K562 (cell line): Measurements from ENCODE around the gene KEL. TPM values are rescaled to one million over a fixed set of nuclear protein-coding genes. Genes with fewer than 3 reads are reported as not detected.

ENCODE experiments used
- ATAC-seq: fragments of 200-7000 bp; cut with Tn5 transposase; 3 replicates; pipeline ENCODE4 v1.9.1; 2020; ENCODE audit warnings: moderate library complexity
- BruUV-seq: library from RNA; stranded (reverse); fragments of 400-500 nt; replicated peaks from 2 replicates; lab custom pipeline; 2021; lab: Mats Ljungman, UMichigan
- CTCF ChIA-PET: fragments of 300-600 bp; formaldehyde crosslinking; extraction: SDS; loops from one replicate; lab custom pipeline; 2021; ENCODE audit warnings: low intra/inter-chr PET ratio; lab: Yijun Ruan, JAX
- POLR2A ChIA-PET: fragments of 300-600, 350-650 bp; sonication (Branson Sonifier 250); formaldehyde crosslinking; extraction: SDS; loops from one replicate; lab custom pipeline; 2021; ENCODE audit warnings: antibody characterized with exemption, inconsistent platforms; lab: Yijun Ruan, JAX
- DNase-seq, 4 experiments: peaks; one replicate each; pipeline versions ENCODE4 v3.0.0 to v3.0.0-alpha.2; 2011 to 2018; ENCODE audit warnings: low spot score in 3 of 4, mixed read lengths in 3 of 4; ENCODE audit errors: extremely low read depth in 1 of 4
- FAIRE-seq: peaks from 2 replicates; lab custom pipeline; 2011; peaks lifted over from hg19 to GRCh38; lab: Jason Lieb, UNC
- H2AFZ ChIP-seq: 2 replicates; pipeline ENCODE4 v1.6.0; 2011; ENCODE audit warnings: low read depth, low read length, control low read depth, inconsistent platforms
- H3K27ac ChIP-seq: fragments of 200-600 bp; 3 replicates; pipeline ENCODE4 v1.8.0; 2011; ENCODE audit warnings: low read depth, mild to moderate bottlenecking, control low read depth, inconsistent platforms, low read length, moderate library complexity, mixed read lengths; ENCODE audit errors: extremely low read depth
- H3K27me3 ChIP-seq, 2 experiments: fragments of 300-600 bp in 1 of 2; 2 replicates in 1 of 2; 3 replicates in 1 of 2; pipeline versions ENCODE4 v1.6.0 to v1.8.0; 2011; ENCODE audit warnings: inconsistent platforms in 2 of 2, low read length in 2 of 2, mild to moderate bottlenecking in 1 of 2, mixed read lengths in 1 of 2, moderate library complexity in 1 of 2; ENCODE audit not compliant: control insufficient read depth in 2 of 2, insufficient read depth in 2 of 2
- H3K36me3 ChIP-seq: fragments of 300-600 bp; 3 replicates; pipeline ENCODE4 v1.8.0; 2011; ENCODE audit warnings: mild to moderate bottlenecking, low read length, inconsistent platforms; ENCODE audit not compliant: control insufficient read depth, insufficient read depth
- H3K4me1 ChIP-seq, 2 experiments: fragments of 200-600 bp in 1 of 2; replicated peaks in 1 of 2; 2 replicates in 1 of 2; 3 replicates in 1 of 2; pipeline versions ENCODE4 v1.5.1 to v1.8.0; 2011; ENCODE audit warnings: inconsistent platforms in 2 of 2, low read length in 2 of 2, mild to moderate bottlenecking in 1 of 2, mixed read lengths in 1 of 2, moderate library complexity in 1 of 2; ENCODE audit not compliant: control insufficient read depth in 2 of 2, insufficient read depth in 2 of 2
- H3K4me2 ChIP-seq: 2 replicates; pipeline ENCODE4 v1.6.1; 2011; ENCODE audit warnings: low read length, control low read depth, inconsistent platforms, mixed read lengths; ENCODE audit not compliant: insufficient read depth
- H3K4me3 ChIP-seq: fragments of 200-600 bp; sonication (generic), shearing (Covaris generic); 2 replicates; pipeline ENCODE4 v1.5.1; 2016; ENCODE audit warnings: control low read depth, inconsistent platforms
- H3K79me2 ChIP-seq: fragments of 200-600 bp; 3 replicates; pipeline ENCODE4 v1.8.0; 2011; ENCODE audit warnings: low read length, inconsistent platforms; ENCODE audit not compliant: control insufficient read depth, insufficient read depth
- H3K9ac ChIP-seq, 2 experiments: 2 replicates each; pipeline versions ENCODE4 v1.6.0 to v1.6.1; 2011; ENCODE audit warnings: low read depth in 2 of 2, low read length in 2 of 2, control low read depth in 1 of 2, inconsistent platforms in 1 of 2, mild to moderate bottlenecking in 1 of 2, mixed read lengths in 1 of 2; ENCODE audit not compliant: insufficient read depth in 1 of 2
- H3K9me1 ChIP-seq: one replicate; pipeline ENCODE4 v1.6.0; 2011; ENCODE audit warnings: inconsistent platforms, mild to moderate bottlenecking, low read length, moderate library complexity; ENCODE audit not compliant: control insufficient read depth, insufficient read depth
- H3K9me3 ChIP-seq: replicated peaks from 2 replicates; pipeline ENCODE4 v1.5.1; 2011; ENCODE audit warnings: low read depth, low read length, inconsistent platforms; ENCODE audit not compliant: control insufficient read depth, insufficient read depth
- H4K20me1 ChIP-seq: replicated peaks from 2 replicates; pipeline ENCODE4 v1.6.1; 2011; ENCODE audit warnings: low read length, inconsistent platforms, mixed read lengths; ENCODE audit not compliant: control insufficient read depth, insufficient read depth
- CTBP1 ChIP-seq: fragments of 450-650 bp; IDR thresholded peaks from 2 replicates; pipeline ENCODE4 v1.6.1; 2016; ENCODE audit warnings: borderline replicate concordance
- FOXM1 ChIP-seq, 2 experiments: fragments of 450-650 bp in 1 of 2; sonication (generic) in 1 of 2; formaldehyde crosslinking in 1 of 2; IDR thresholded peaks; 2 replicates each; pipeline versions ENCODE4 v1.6.1 to v1.9.0; 2017 to 2022; ENCODE audit warnings: low read depth in 2 of 2, mild to moderate bottlenecking in 2 of 2, missing genetic modification reagents in 1 of 2, moderate library complexity in 1 of 2
- GABPB2 ChIP-seq: fragments of 250-450 bp; sonication (Bioruptor Pico); conservative IDR thresholded peaks from 2 replicates; pipeline ENCODE4 v1.5.1; 2021; ENCODE audit warnings: mild to moderate bottlenecking
- OTX1 ChIP-seq: fragments of 450-650 bp; formaldehyde crosslinking; IDR thresholded peaks from 2 replicates; pipeline ENCODE4 v1.4.0; 2022; ENCODE audit warnings: mild to moderate bottlenecking
- TAL1 ChIP-seq: fragments of 450-650 bp; IDR thresholded peaks from 2 replicates; pipeline ENCODE4 v1.6.1; 2016; ENCODE audit warnings: mild to moderate bottlenecking
- ZNF140 ChIP-seq: fragments of 250-450 bp; sonication (Bioruptor Pico); IDR thresholded peaks from 2 replicates; pipeline ENCODE4 v1.8.0; 2021; ENCODE audit warnings: moderate library complexity, mild to moderate bottlenecking, inconsistent platforms
- ZNF57 ChIP-seq: fragments of 450-650 bp; formaldehyde crosslinking; IDR thresholded peaks from 2 replicates; pipeline ENCODE4 v1.4.0; 2020; ENCODE audit warnings: mild to moderate bottlenecking, moderate library complexity
- WGBS: fragments of 100-300 bp; shearing (Covaris generic); methylation state at CpG from one replicate; pipeline ENCODE4 v1.1.6; 2016; ENCODE audit warnings: low coverage, mixed read lengths; ENCODE audit not compliant: insufficient coverage; ENCODE audit errors: missing lambda C conversion rate; 5-methylcytosine and 5-hydroxymethylcytosine counted together
- in situ Hi-C: fragments of 300-500 bp; cut with MboI; formaldehyde crosslinking; loops from 4 replicates; pipeline ENCODE4 v1.15.0; 2018; ENCODE audit warnings: inconsistent platforms, mixed read lengths
- intact Hi-C: fragments of 100-400 bp; cut with micrococcal nuclease; formaldehyde crosslinking; loops from 2 replicates; pipeline ENCODE4 v1.14.2; 2022
- polyA plus RNA-seq, 8 experiments: library from polyadenylated mRNA; depleted of rRNA in 4 of 8; stranded (reverse) in 5 of 8; unstranded in 3 of 8; fragments of >200 nt; fragmentation: Nextera tagmentation in 2 of 8; fragmentation: Illumina TruSeq in 1 of 8; extraction: Ambion mirVana in 2 of 8; extraction: Trizol in 1 of 8; gene quantifications; 2 replicates each; pipeline versions ENCODE4 v1.2.1 to v1.2.3, GENCODE V29; 2011 to 2014; ENCODE audit warnings: inconsistent platforms in 1 of 8, missing spikeins in 1 of 8
- total RNA-seq, 7 experiments: library from RNA; depleted of rRNA in 6 of 7; stranded (reverse); fragments of >200 nt in 6 of 7; fragmentation: Illumina TruSeq in 2 of 7; extraction: Trizol in 2 of 7; gene quantifications; 2 replicates each; pipeline versions ENCODE4 v1.2.1 to v1.2.3, GENCODE V29; 2011 to 2021; ENCODE audit warnings: low replicate concordance in 1 of 7
- TF ChIP-seq, protein P1 (sequence below): fragments of 450-650 bp; formaldehyde crosslinking; IDR thresholded peaks from 2 replicates; pipeline ENCODE4 v1.4.0; 2020; ENCODE audit warnings: mild to moderate bottlenecking, moderate library complexity
- TF ChIP-seq, protein P2 (sequence below): fragments of 450-650 bp; IDR thresholded peaks from 2 replicates; pipeline ENCODE4 v1.6.1; 2016; ENCODE audit warnings: missing biosample characterization, missing genetic modification characterization
- TF ChIP-seq, protein P3 (sequence below): fragments of 450-650 bp; IDR thresholded peaks from 2 replicates; pipeline ENCODE4 v1.6.1; 2016
- TF ChIP-seq, protein P4 (sequence below): sonication (generic); formaldehyde crosslinking; IDR thresholded peaks from 2 replicates; pipeline ENCODE4 v1.8.0; 2022; ENCODE audit warnings: mild to moderate bottlenecking, low read depth, missing genetic modification reagents
- TF ChIP-seq, protein P5 (sequence below): sonication (generic); formaldehyde crosslinking; IDR thresholded peaks from 2 replicates; pipeline ENCODE4 v1.8.1; 2023; ENCODE audit warnings: mild to moderate bottlenecking, missing genetic modification reagents

KEL gene
- total and polyA plus RNA-seq, 9 of the 15 experiments (the other 6 are each of a cell fraction or from before 2014, with no cell fraction given) = 9.0 to 47.4 (median 22.2) TPM

DNA sequence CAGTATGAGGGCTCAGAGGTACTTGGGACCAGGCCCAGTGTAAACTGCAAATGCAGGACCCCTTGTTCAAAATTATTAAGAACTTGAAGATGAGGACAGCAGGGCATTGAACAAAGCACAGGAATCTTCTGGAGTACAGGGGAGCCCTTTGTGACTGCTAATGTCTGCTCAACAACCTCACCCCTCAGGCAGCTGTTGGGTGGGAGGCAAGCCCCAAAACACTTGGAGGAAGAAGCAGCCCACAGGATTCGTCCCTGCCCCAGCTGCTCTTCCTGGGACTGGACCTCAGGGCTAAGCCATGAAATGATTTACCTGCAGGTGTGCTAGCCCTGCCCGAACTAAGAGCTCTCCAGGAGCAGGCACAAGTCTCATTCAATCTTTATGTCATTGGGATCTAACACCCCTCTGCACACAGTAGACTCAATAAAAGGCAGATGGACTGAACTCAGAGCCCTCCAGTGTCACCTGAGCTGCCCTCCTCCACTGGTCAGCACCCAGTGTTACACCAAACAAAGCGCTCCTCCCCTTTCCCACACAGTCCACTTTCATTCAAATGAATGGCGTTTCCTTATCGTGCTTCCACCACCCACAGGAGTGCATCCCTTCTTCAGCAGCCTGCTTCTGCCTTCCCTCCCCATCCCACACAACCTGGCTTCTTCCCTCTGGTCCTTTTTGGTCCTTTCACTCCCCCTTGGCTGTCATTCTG, 29.6 kb downstream of the KEL start:
- intact Hi-C loops = no loop called here
- no peaks in the 10 kb centered on the region for H3K36me3 ChIP-seq
- 1% methylated on average over 5 of the region's 5 CpGs for WGBS

More for the DNA sequence above, 29.6 kb downstream of the KEL start:
- POLR2A ChIA-PET = interaction anchor here (0.6 to 1.4 kb wide), 2 partner anchors 10 to 21 kb away, joined by 3 to 4 read pairs; no protein-coding TSS in a partner anchor
- CTCF ChIA-PET = interaction anchor here (1.0 kb wide), 1 partner anchor 71 kb away, joined by 3 read pairs; no protein-coding TSS in a partner anchor
- FAIRE-seq (no peak), ATAC-seq (peak; percentile 77), DNase-seq (peak; percentile 43 to 55 (median 46))
- peaks cover 3% of the 10 kb centered on the region in 2 experiments; a peak in 1 of 5 replicates for H3K4me1 ChIP-seq
- in situ Hi-C loops = no loop called here
- no peak overlapping the region for H2AFZ ChIP-seq
- H3K4me3 ChIP-seq = no peak overlapping the region
- peaks cover 4% of the 10 kb centered on the region; the same call in 1 of the 2 replicates for H4K20me1 ChIP-seq
- H3K9me3 ChIP-seq = no peaks in the 10 kb centered on the region
- TF ChIP-seq, protein P1, sequence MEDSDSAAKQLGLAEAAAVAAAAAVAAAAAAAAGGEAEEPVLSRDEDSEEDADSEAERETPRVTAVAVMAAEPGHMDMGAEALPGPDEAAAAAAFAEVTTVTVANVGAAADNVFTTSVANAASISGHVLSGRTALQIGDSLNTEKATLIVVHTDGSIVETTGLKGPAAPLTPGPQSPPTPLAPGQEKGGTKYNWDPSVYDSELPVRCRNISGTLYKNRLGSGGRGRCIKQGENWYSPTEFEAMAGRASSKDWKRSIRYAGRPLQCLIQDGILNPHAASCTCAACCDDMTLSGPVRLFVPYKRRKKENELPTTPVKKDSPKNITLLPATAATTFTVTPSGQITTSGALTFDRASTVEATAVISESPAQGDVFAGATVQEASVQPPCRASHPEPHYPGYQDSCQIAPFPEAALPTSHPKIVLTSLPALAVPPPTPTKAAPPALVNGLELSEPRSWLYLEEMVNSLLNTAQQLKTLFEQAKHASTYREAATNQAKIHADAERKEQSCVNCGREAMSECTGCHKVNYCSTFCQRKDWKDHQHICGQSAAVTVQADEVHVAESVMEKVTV (CRISPR knock-in tag) = no peak
- TF ChIP-seq, protein P2, sequence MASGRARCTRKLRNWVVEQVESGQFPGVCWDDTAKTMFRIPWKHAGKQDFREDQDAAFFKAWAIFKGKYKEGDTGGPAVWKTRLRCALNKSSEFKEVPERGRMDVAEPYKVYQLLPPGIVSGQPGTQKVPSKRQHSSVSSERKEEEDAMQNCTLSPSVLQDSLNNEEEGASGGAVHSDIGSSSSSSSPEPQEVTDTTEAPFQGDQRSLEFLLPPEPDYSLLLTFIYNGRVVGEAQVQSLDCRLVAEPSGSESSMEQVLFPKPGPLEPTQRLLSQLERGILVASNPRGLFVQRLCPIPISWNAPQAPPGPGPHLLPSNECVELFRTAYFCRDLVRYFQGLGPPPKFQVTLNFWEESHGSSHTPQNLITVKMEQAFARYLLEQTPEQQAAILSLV (tag) = no peak
- no peak for TF ChIP-seq TAL1
- TF ChIP-seq FOXM1 (IDR thresholded peaks at IDR 0.05; ENCODE audit: low read depth) = no peak
- 0 out of 2 replicates have a peak, but pooled peaks have one; percentile 22 for TF ChIP-seq FOXM1 (CRISPR knock-in tag; IDR thresholded peaks at IDR 0.05; ENCODE audit: low read depth)
- TF ChIP-seq, protein P3, sequence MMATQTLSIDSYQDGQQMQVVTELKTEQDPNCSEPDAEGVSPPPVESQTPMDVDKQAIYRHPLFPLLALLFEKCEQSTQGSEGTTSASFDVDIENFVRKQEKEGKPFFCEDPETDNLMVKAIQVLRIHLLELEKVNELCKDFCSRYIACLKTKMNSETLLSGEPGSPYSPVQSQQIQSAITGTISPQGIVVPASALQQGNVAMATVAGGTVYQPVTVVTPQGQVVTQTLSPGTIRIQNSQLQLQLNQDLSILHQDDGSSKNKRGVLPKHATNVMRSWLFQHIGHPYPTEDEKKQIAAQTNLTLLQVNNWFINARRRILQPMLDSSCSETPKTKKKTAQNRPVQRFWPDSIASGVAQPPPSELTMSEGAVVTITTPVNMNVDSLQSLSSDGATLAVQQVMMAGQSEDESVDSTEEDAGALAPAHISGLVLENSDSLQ = peak; percentile 34
- 0 out of 2 replicates have a peak, but pooled peaks have one; percentile 22 for TF ChIP-seq OTX1 (CRISPR knock-in tag)
- 0 out of 2 replicates have a peak, but pooled peaks have one; percentile 22 for TF ChIP-seq CTBP1
- no peak for TF ChIP-seq ZNF140
- no peak for TF ChIP-seq GABPB2 (CRISPR knock-in tag)
- TF ChIP-seq ZNF57 (CRISPR knock-in tag) = no peak
- TF ChIP-seq, protein P4, sequence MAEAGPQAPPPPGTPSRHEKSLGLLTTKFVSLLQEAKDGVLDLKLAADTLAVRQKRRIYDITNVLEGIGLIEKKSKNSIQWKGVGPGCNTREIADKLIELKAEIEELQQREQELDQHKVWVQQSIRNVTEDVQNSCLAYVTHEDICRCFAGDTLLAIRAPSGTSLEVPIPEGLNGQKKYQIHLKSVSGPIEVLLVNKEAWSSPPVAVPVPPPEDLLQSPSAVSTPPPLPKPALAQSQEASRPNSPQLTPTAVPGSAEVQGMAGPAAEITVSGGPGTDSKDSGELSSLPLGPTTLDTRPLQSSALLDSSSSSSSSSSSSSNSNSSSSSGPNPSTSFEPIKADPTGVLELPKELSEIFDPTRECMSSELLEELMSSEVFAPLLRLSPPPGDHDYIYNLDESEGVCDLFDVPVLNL (CRISPR knock-in tag) = no peak
- TF ChIP-seq, protein P5, sequence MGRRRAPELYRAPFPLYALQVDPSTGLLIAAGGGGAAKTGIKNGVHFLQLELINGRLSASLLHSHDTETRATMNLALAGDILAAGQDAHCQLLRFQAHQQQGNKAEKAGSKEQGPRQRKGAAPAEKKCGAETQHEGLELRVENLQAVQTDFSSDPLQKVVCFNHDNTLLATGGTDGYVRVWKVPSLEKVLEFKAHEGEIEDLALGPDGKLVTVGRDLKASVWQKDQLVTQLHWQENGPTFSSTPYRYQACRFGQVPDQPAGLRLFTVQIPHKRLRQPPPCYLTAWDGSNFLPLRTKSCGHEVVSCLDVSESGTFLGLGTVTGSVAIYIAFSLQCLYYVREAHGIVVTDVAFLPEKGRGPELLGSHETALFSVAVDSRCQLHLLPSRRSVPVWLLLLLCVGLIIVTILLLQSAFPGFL (CRISPR knock-in tag) = no peak
- no peaks in the 10 kb centered on the region for H3K9me1 ChIP-seq
- H3K79me2 ChIP-seq = no peaks in the 10 kb centered on the region
- H3K4me2 ChIP-seq = no peak overlapping the region
- peaks cover 28 to 49% of the 10 kb centered on the region in 2 experiments for H3K27me3 ChIP-seq
- no TSS peak for BruUV-seq
- no peak overlapping the region for H3K27ac ChIP-seq
- no peak overlapping the region for H3K9ac ChIP-seq
